ENCODE data around the gene AP1M2.
"Not testable (repeated sequence)": the region's sequence is repeated elsewhere in the genome, so short reads cannot be mapped to it uniquely, and the experiment has no call there.

Gene AP1M2

GRCh38 chr19:10549733-10550132, 37.4 kb downstream of the AP1M2 start:
- Histone ChIP-seq H3K4me3 (ENCODE audit: low read depth, low read length) (no peak overlapping the region), H3K36me3 (ENCODE audit: control insufficient read depth, insufficient read depth, low read length) (peaks cover 63% of the 10 kb centered on the region), H3K27me3 (ENCODE audit: control insufficient read depth, insufficient read depth, low read length) (no peaks in the 10 kb centered on the region), H3K27ac (ENCODE audit: low read depth, low read length) (no peak overlapping the region), H3K4me1 (ENCODE audit: control insufficient read depth, insufficient read depth, low read length) (peaks cover under 1% of the 10 kb centered on the region; the same call in 1 of the 2 replicates), H3K9ac (ENCODE audit: low read length) (no peak overlapping the region), H3K9me3 (ENCODE audit: control insufficient read depth, insufficient read depth, low read depth, low read length) (no peaks in the 10 kb centered on the region)

GRCh38 chr19:10548746-10549276, 38.3 kb downstream of the AP1M2 start:
- peaks cover 54% of the 10 kb centered on the region for H3K36me3 ChIP-seq (ENCODE audit: control insufficient read depth, insufficient read depth, low read length)

GRCh38 chr19:10546817-10547216, 40.3 kb downstream of the AP1M2 start:
- Histone ChIP-seq H3K4me3 (ENCODE audit: low read depth, low read length) (no peak overlapping the region), H3K36me3 (ENCODE audit: control insufficient read depth, insufficient read depth, low read length) (peaks cover 34% of the 10 kb centered on the region), H3K9me3 (ENCODE audit: control insufficient read depth, insufficient read depth, low read depth, low read length) (no peaks in the 10 kb centered on the region), H3K4me1 (ENCODE audit: control insufficient read depth, insufficient read depth, low read length) (peaks cover 4% of the 10 kb centered on the region; the same call in 1 of the 2 replicates), H3K27ac (ENCODE audit: low read depth, low read length) (no peak overlapping the region), H3K9ac (ENCODE audit: low read length) (no peak overlapping the region), H3K27me3 (ENCODE audit: control insufficient read depth, insufficient read depth, low read length) (no peaks in the 10 kb centered on the region)

More at GRCh38 chr19:10548746-10549276, 38.3 kb downstream of the AP1M2 start:
- no peak overlapping the region for H3K9ac ChIP-seq (ENCODE audit: low read length)
- H3K4me1 ChIP-seq (ENCODE audit: control insufficient read depth, insufficient read depth, low read length): peaks cover 4% of the 10 kb centered on the region; the same call in 1 of the 2 replicates
- no peaks in the 10 kb centered on the region for H3K27me3 ChIP-seq (ENCODE audit: control insufficient read depth, insufficient read depth, low read length)
- H3K27ac ChIP-seq (ENCODE audit: low read depth, low read length): no peak overlapping the region
- H3K9me3 ChIP-seq (ENCODE audit: control insufficient read depth, insufficient read depth, low read depth, low read length): no peaks in the 10 kb centered on the region
- H3K4me3 ChIP-seq (ENCODE audit: low read depth, low read length): no peak overlapping the region

GRCh38 chr19:10544753-10545251, 42.3 kb downstream of the AP1M2 start:
- Histone ChIP-seq H3K9ac (ENCODE audit: low read length) (no peak overlapping the region), H3K27ac (ENCODE audit: low read depth, low read length) (no peak overlapping the region), H3K4me1 (ENCODE audit: control insufficient read depth, insufficient read depth, low read length) (peaks cover 4% of the 10 kb centered on the region; the same call in 1 of the 2 replicates)

GRCh38 chr19:10544242-10544752, 42.8 kb downstream of the AP1M2 start:
- peaks cover 23% of the 10 kb centered on the region for H3K36me3 ChIP-seq (ENCODE audit: control insufficient read depth, insufficient read depth, low read length)
- peak overlapping the region; percentile 94 for H3K4me3 ChIP-seq (ENCODE audit: low read depth, low read length)
- no peaks in the 10 kb centered on the region for H3K27me3 ChIP-seq (ENCODE audit: control insufficient read depth, insufficient read depth, low read length)
- peak overlapping the region; percentile 80; the same call in 1 of the 2 replicates for H3K27ac ChIP-seq (ENCODE audit: low read depth, low read length)
- H3K9me3 ChIP-seq (ENCODE audit: control insufficient read depth, insufficient read depth, low read depth, low read length): no peaks in the 10 kb centered on the region
- H3K4me1 ChIP-seq (ENCODE audit: control insufficient read depth, insufficient read depth, low read length): peaks cover 4% of the 10 kb centered on the region; the same call in 1 of the 2 replicates
- peak overlapping the region; percentile 88 for H3K9ac ChIP-seq (ENCODE audit: low read length)

More at GRCh38 chr19:10544753-10545251, 42.3 kb downstream of the AP1M2 start:
- Histone ChIP-seq H3K4me3 (ENCODE audit: low read depth, low read length) (peak overlapping the region; percentile 94), H3K9me3 (ENCODE audit: control insufficient read depth, insufficient read depth, low read depth, low read length) (no peaks in the 10 kb centered on the region), H3K36me3 (ENCODE audit: control insufficient read depth, insufficient read depth, low read length) (peaks cover 26% of the 10 kb centered on the region), H3K27me3 (ENCODE audit: control insufficient read depth, insufficient read depth, low read length) (no peaks in the 10 kb centered on the region)

- H3K27me3 ChIP-seq (ENCODE audit: control insufficient read depth, insufficient read depth, low read length): no peaks in the 10 kb centered on the region
- H3K36me3 ChIP-seq (ENCODE audit: control insufficient read depth, insufficient read depth, low read length): peaks cover 18% of the 10 kb centered on the region
- no peaks in the 10 kb centered on the region for H3K9me3 ChIP-seq (ENCODE audit: control insufficient read depth, insufficient read depth, low read depth, low read length)
- H3K4me3 ChIP-seq (ENCODE audit: low read depth, low read length): peak within 1 kb of the TSS; percentile 94
- peak within 1 kb of the TSS; percentile 88 for H3K9ac ChIP-seq (ENCODE audit: low read length)
- peaks cover 4% of the 10 kb centered on the region; the same call in 1 of the 2 replicates for H3K4me1 ChIP-seq (ENCODE audit: control insufficient read depth, insufficient read depth, low read length)
- H3K27ac ChIP-seq (ENCODE audit: low read depth, low read length): peak within 1 kb of the TSS; percentile 80; the same call in 1 of the 2 replicates
Observed at GRCh38 chr19:10543420-10544241, 43.5 kb downstream of the AP1M2 start, which contains the start of gene ATG4D. ATG4D (plus strand) TSS chr19:10543904; CDS start chr19:10544091, 187 bp downstream.

GRCh38 chr19:10543059-10543419, 44.1 kb downstream of the AP1M2 start:
- Histone ChIP-seq H3K27me3 (ENCODE audit: control insufficient read depth, insufficient read depth, low read length) (no peaks in the 10 kb centered on the region), H3K27ac (ENCODE audit: low read depth, low read length) (no peak overlapping the region), H3K9ac (ENCODE audit: low read length) (no peak overlapping the region), H3K4me1 (ENCODE audit: control insufficient read depth, insufficient read depth, low read length) (peaks cover 4% of the 10 kb centered on the region; the same call in 1 of the 2 replicates), H3K9me3 (ENCODE audit: control insufficient read depth, insufficient read depth, low read depth, low read length) (no peaks in the 10 kb centered on the region), H3K4me3 (ENCODE audit: low read depth, low read length) (peak overlapping the region; percentile 94), H3K36me3 (ENCODE audit: control insufficient read depth, insufficient read depth, low read length) (peaks cover 13% of the 10 kb centered on the region)

GRCh38 chr19:10539016-10539415, 48.1 kb downstream of the AP1M2 start:
- not testable (repeated sequence) for H3K4me1 ChIP-seq (ENCODE audit: control insufficient read depth, insufficient read depth, low read length); H3K27me3 ChIP-seq (ENCODE audit: control insufficient read depth, insufficient read depth, low read length); H3K4me3 ChIP-seq (ENCODE audit: low read depth, low read length); H3K27ac ChIP-seq (ENCODE audit: low read depth, low read length); H3K9me3 ChIP-seq (ENCODE audit: control insufficient read depth, insufficient read depth, low read depth, low read length); H3K36me3 ChIP-seq (ENCODE audit: control insufficient read depth, insufficient read depth, low read length); H3K9ac ChIP-seq (ENCODE audit: low read length)

GRCh38 chr19:10538204-10538983, 48.7 kb downstream of the AP1M2 start:
- H3K4me3 ChIP-seq (ENCODE audit: low read depth, low read length): no peak overlapping the region
- H3K27ac ChIP-seq (ENCODE audit: low read depth, low read length): no peak overlapping the region
- no peaks in the 10 kb centered on the region for H3K9me3 ChIP-seq (ENCODE audit: control insufficient read depth, insufficient read depth, low read depth, low read length)
- no peaks in the 10 kb centered on the region for H3K36me3 ChIP-seq (ENCODE audit: control insufficient read depth, insufficient read depth, low read length)
- no peaks in the 10 kb centered on the region for H3K4me1 ChIP-seq (ENCODE audit: control insufficient read depth, insufficient read depth, low read length)
- H3K9ac ChIP-seq (ENCODE audit: low read length): no peak overlapping the region
- no peaks in the 10 kb centered on the region for H3K27me3 ChIP-seq (ENCODE audit: control insufficient read depth, insufficient read depth, low read length)

GRCh38 chr19:10537668-10538067, 49.4 kb downstream of the AP1M2 start:
- Histone ChIP-seq H3K4me3 (ENCODE audit: low read depth, low read length) (no peak overlapping the region), H3K4me1 (ENCODE audit: control insufficient read depth, insufficient read depth, low read length) (no peaks in the 10 kb centered on the region), H3K36me3 (ENCODE audit: control insufficient read depth, insufficient read depth, low read length) (no peaks in the 10 kb centered on the region), H3K27me3 (ENCODE audit: control insufficient read depth, insufficient read depth, low read length) (no peaks in the 10 kb centered on the region), H3K27ac (ENCODE audit: low read depth, low read length) (no peak overlapping the region), H3K9ac (ENCODE audit: low read length) (no peak overlapping the region), H3K9me3 (ENCODE audit: control insufficient read depth, insufficient read depth, low read depth, low read length) (no peaks in the 10 kb centered on the region)
